Brain microvascular endothelial cell (primary cell): ENCODE measurements around the gene GPRC5C.

Source experiments
- DNase-seq: peaks from one replicate; pipeline ENCODE4 v3.0.0-alpha.2; 2020
- H3K27ac ChIP-seq: fragments of 250-450 bp; sonication (Bioruptor Pico); 2 replicates; pipeline ENCODE4 v1.5.1; 2020; ENCODE audit warnings: mild to moderate bottlenecking, moderate library complexity
- H3K27me3 ChIP-seq: fragments of 250-450 bp; sonication (Bioruptor Pico); replicated peaks from 2 replicates; pipeline ENCODE4 v1.5.1; 2020; ENCODE audit warnings: mild to moderate bottlenecking
- H3K36me3 ChIP-seq: fragments of 250-450 bp; sonication (Bioruptor Pico); replicated peaks from 2 replicates; pipeline ENCODE4 v1.5.1; 2020; ENCODE audit warnings: mild to moderate bottlenecking
- H3K4me3 ChIP-seq: 2 replicates; pipeline ENCODE4 v1.5.1; 2011; ENCODE audit warnings: low read depth, mild to moderate bottlenecking, control low read depth, low read length, moderate library complexity
- CTCF ChIP-seq: IDR thresholded peaks from 2 replicates; pipeline ENCODE4 v1.5.1; 2011; ENCODE audit warnings: low read depth, mild to moderate bottlenecking, moderate library complexity, low read length, control low read depth, inconsistent platforms; ENCODE audit errors: missing control alignments
- in situ Hi-C: cut with HindIII; loops from 2 replicates; pipeline ENCODE4 v1.10.0; 2017; ENCODE audit warnings: low sequenced_read_pairs, low pct_ligation_motif_present

Gene GPRC5C

GRCh38 chr17:74474043-74474792 lies 42.3 kb downstream of the GPRC5C start:
- H3K4me3 ChIP-seq = no peak overlapping the region
- in situ Hi-C loops = no loop called here
- TF ChIP-seq CTCF = no peak
- H3K27me3 ChIP-seq = no peaks in the 10 kb centered on the region
- H3K27ac ChIP-seq = no peak overlapping the region
- no peak for DNase-seq
- H3K36me3 ChIP-seq = no peaks in the 10 kb centered on the region

GRCh38 chr17:74475189-74475588 lies 43.3 kb downstream of the GPRC5C start:
- TF ChIP-seq CTCF = no peak
- H3K27me3 ChIP-seq = no peaks in the 10 kb centered on the region
- no peak overlapping the region for H3K27ac ChIP-seq
- no peaks in the 10 kb centered on the region for H3K36me3 ChIP-seq
- DNase-seq = no peak
- in situ Hi-C loops = no loop called here
- no peak overlapping the region for H3K4me3 ChIP-seq

- Histone ChIP-seq H3K27ac (no peak overlapping the region), H3K36me3 (no peaks in the 10 kb centered on the region), H3K27me3 (no peaks in the 10 kb centered on the region), H3K4me3 (no peak overlapping the region)
- no peak for TF ChIP-seq CTCF
- no peak for DNase-seq
- in situ Hi-C loops = no loop called here
Measured at GRCh38 chr17:74477411-74477810, 45.5 kb downstream of the GPRC5C start.

GRCh38 chr17:74478420-74479100 lies 46.7 kb downstream of the GPRC5C start:
- Histone ChIP-seq H3K36me3 (no peaks in the 10 kb centered on the region), H3K4me3 (no peak overlapping the region), H3K27ac (no peak overlapping the region), H3K27me3 (no peaks in the 10 kb centered on the region)
- no peak for TF ChIP-seq CTCF
- DNase-seq = no peak
- in situ Hi-C loops = no loop called here

- no peak for DNase-seq
- Histone ChIP-seq H3K27me3 (no peaks in the 10 kb centered on the region), H3K4me3 (no peak overlapping the region), H3K27ac (no peak overlapping the region), H3K36me3 (no peaks in the 10 kb centered on the region)
- in situ Hi-C loops = no loop called here
- TF ChIP-seq CTCF = no peak
Measured at GRCh38 chr17:74480290-74480689, 48.4 kb downstream of the GPRC5C start.
